ENCODE measurements around the gene RORB.

Gene RORB

DNA sequence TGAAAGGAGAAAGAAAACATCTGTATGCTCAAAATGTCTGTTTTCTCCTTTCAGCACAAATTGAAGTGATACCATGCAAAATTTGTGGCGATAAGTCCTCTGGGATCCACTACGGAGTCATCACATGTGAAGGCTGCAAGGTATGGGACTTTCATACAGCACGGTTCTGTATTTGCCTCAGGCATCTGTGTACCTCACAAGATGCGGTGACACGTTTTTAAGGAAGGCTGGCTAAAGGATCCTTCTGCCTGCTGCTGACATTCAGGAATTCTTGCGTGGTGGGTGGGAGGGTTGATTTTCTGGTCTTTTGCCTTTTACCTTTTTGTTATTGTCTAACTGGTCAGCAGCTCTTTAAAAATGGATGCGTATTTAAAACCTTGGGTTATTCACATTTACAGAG, 133.1 kb downstream of the RORB start:
- H4K8ac ChIP-seq (ENCODE audit: low read depth, low read length) = no peak overlapping the region
- no peaks in the 10 kb centered on the region for H3K4me1 ChIP-seq (ENCODE audit: control insufficient read depth in 1 of 2, insufficient read depth in 2 of 2, low read length in 2 of 2)
- no peak overlapping the region for H2AFZ ChIP-seq (ENCODE audit: insufficient read depth, low read length, poor library complexity)
- H2BK12ac ChIP-seq (ENCODE audit: low read length) = no peak overlapping the region
- H3K27me3 ChIP-seq (ENCODE audit: insufficient read depth, low read length) = no peaks in the 10 kb centered on the region
- H4K12ac ChIP-seq (ENCODE audit: low read depth, low read length) = no peak overlapping the region
- H2BK120ac ChIP-seq (ENCODE audit: insufficient read depth, low read length, poor library complexity) = no peak overlapping the region
- H3K18ac ChIP-seq (ENCODE audit: low read length) = no peak overlapping the region
- H4K91ac ChIP-seq (ENCODE audit: low read depth, low read length) = no peak overlapping the region
- no peak overlapping the region for H2BK5ac ChIP-seq (ENCODE audit: low read depth, low read length, poor library complexity)
- no peaks in the 10 kb centered on the region for H3K79me1 ChIP-seq (ENCODE audit: low read length)
- no peak overlapping the region for H3K4me3 ChIP-seq (ENCODE audit: low read depth, low read length)
- WGBS (ENCODE audit: extremely low coverage, insufficient coverage, insufficient read length) = no CpG with 5 or more reads among the region's 7 CpGs
- no peaks in the 10 kb centered on the region for H3K36me3 ChIP-seq (ENCODE audit: control insufficient read depth in 1 of 2, insufficient read depth in 2 of 2, low read length in 2 of 2)
- H3K9ac ChIP-seq (ENCODE audit: low read length) = no peak overlapping the region
- H3K9me3 ChIP-seq (ENCODE audit: insufficient read depth, low read depth, low read length) = no peaks in the 10 kb centered on the region
- H3K27ac ChIP-seq (ENCODE audit: low read depth, low read length) = no peak overlapping the region
- no peak overlapping the region for H3K4ac ChIP-seq (ENCODE audit: low read depth, low read length)
- no peak overlapping the region for H3K14ac ChIP-seq (ENCODE audit: low read length)
- H3K23ac ChIP-seq (ENCODE audit: low read length) = no peak overlapping the region
- DNase-seq = no peak
- no peaks in the 10 kb centered on the region for H3K79me2 ChIP-seq (ENCODE audit: control insufficient read depth, insufficient read depth, low read length, poor library complexity)
- H3K4me2 ChIP-seq (ENCODE audit: low read length) = no peak overlapping the region
- no peak overlapping the region for H2AK5ac ChIP-seq (ENCODE audit: low read length)

DNA sequence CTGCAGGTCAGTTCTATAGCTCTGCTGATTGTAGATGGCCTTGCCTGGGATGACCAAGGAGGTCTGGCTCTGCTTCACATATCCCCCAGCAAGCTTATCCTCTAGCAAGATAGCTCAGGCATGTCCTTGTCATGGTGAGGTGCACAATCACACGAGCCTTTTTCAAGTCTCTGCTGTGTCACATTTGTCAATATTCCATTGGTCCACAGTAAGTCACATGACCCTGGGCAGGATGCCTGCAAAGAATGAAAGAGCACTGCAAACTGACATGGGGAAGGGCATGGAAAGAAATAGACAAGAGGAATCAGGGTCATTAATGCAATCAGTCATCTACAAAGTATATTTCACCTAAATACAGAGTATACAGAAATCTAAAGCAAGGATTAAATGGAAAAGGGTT, 142.0 kb downstream of the RORB start:
- no peak overlapping the region for H2AK5ac ChIP-seq (ENCODE audit: low read length)
- DNase-seq = no peak
- no peak overlapping the region for H3K4ac ChIP-seq (ENCODE audit: low read depth, low read length)

DNA sequence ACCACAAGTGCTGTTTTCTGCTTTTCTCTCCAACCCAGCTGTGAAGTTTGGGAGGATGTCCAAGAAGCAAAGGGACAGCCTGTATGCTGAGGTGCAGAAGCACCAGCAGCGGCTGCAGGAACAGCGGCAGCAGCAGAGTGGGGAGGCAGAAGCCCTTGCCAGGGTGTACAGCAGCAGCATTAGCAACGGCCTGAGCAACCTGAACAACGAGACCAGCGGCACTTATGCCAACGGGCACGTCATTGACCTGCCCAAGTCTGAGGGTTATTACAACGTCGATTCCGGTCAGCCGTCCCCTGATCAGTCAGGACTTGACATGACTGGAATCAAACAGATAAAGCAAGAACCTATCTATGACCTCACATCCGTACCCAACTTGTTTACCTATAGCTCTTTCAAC, 145.2 kb downstream of the RORB start:
- H2BK5ac ChIP-seq (ENCODE audit: low read depth, low read length, poor library complexity) = no peak overlapping the region
- no peak overlapping the region for H4K12ac ChIP-seq (ENCODE audit: low read depth, low read length)
- no peak overlapping the region for H3K18ac ChIP-seq (ENCODE audit: low read length)
- H3K14ac ChIP-seq (ENCODE audit: low read length) = no peak overlapping the region
- H3K79me2 ChIP-seq (ENCODE audit: control insufficient read depth, insufficient read depth, low read length, poor library complexity) = no peaks in the 10 kb centered on the region
- no peaks in the 10 kb centered on the region for H3K36me3 ChIP-seq (ENCODE audit: control insufficient read depth in 1 of 2, insufficient read depth in 2 of 2, low read length in 2 of 2)
- no peaks in the 10 kb centered on the region for H3K4me1 ChIP-seq (ENCODE audit: control insufficient read depth in 1 of 2, insufficient read depth in 2 of 2, low read length in 2 of 2)
- H3K9me3 ChIP-seq (ENCODE audit: insufficient read depth, low read depth, low read length) = peaks cover 2% of the 10 kb centered on the region
- H4K91ac ChIP-seq (ENCODE audit: low read depth, low read length) = no peak overlapping the region
- no peaks in the 10 kb centered on the region for H3K79me1 ChIP-seq (ENCODE audit: low read length)
- H3K23ac ChIP-seq (ENCODE audit: low read length) = no peak overlapping the region
- no peak overlapping the region for H3K4me2 ChIP-seq (ENCODE audit: low read length)
- H4K8ac ChIP-seq (ENCODE audit: low read depth, low read length) = no peak overlapping the region
- no peak overlapping the region for H3K27ac ChIP-seq (ENCODE audit: low read depth, low read length)
- no peak overlapping the region for H2BK12ac ChIP-seq (ENCODE audit: low read length)
- DNase-seq = no peak
- H3K27me3 ChIP-seq (ENCODE audit: insufficient read depth, low read length) = no peaks in the 10 kb centered on the region
- H2AFZ ChIP-seq (ENCODE audit: insufficient read depth, low read length, poor library complexity) = no peak overlapping the region
- H3K4ac ChIP-seq (ENCODE audit: low read depth, low read length) = no peak overlapping the region
- H2BK120ac ChIP-seq (ENCODE audit: insufficient read depth, low read length, poor library complexity) = no peak overlapping the region
- no peak overlapping the region for H3K4me3 ChIP-seq (ENCODE audit: low read depth, low read length)
- H2AK5ac ChIP-seq (ENCODE audit: low read length) = no peak overlapping the region
- no CpG with 5 or more reads among the region's 12 CpGs for WGBS (ENCODE audit: extremely low coverage, insufficient coverage, insufficient read length)
- H3K9ac ChIP-seq (ENCODE audit: low read length) = no peak overlapping the region

More for the DNA sequence above, 142.0 kb downstream of the RORB start:
- no peak overlapping the region for H4K12ac ChIP-seq (ENCODE audit: low read depth, low read length)
- no peaks in the 10 kb centered on the region for H3K79me1 ChIP-seq (ENCODE audit: low read length)
- no peak overlapping the region for H2AFZ ChIP-seq (ENCODE audit: insufficient read depth, low read length, poor library complexity)
- H2BK120ac ChIP-seq (ENCODE audit: insufficient read depth, low read length, poor library complexity) = no peak overlapping the region
- H4K8ac ChIP-seq (ENCODE audit: low read depth, low read length) = no peak overlapping the region
- no CpG with 5 or more reads among the region's 1 CpG for WGBS (ENCODE audit: extremely low coverage, insufficient coverage, insufficient read length)
- no peak overlapping the region for H3K4me2 ChIP-seq (ENCODE audit: low read length)
- no peak overlapping the region for H3K23ac ChIP-seq (ENCODE audit: low read length)
- H2BK5ac ChIP-seq (ENCODE audit: low read depth, low read length, poor library complexity) = no peak overlapping the region
- H3K9ac ChIP-seq (ENCODE audit: low read length) = peak overlapping the region; percentile 61
- no peak overlapping the region for H4K91ac ChIP-seq (ENCODE audit: low read depth, low read length)
- no peaks in the 10 kb centered on the region for H3K36me3 ChIP-seq (ENCODE audit: control insufficient read depth in 1 of 2, insufficient read depth in 2 of 2, low read length in 2 of 2)
- H3K27me3 ChIP-seq (ENCODE audit: insufficient read depth, low read length) = no peaks in the 10 kb centered on the region
- no peak overlapping the region for H3K18ac ChIP-seq (ENCODE audit: low read length)
- H3K4me3 ChIP-seq (ENCODE audit: low read depth, low read length) = no peak overlapping the region
- no peak overlapping the region for H2BK12ac ChIP-seq (ENCODE audit: low read length)
- H3K14ac ChIP-seq (ENCODE audit: low read length) = no peak overlapping the region
- no peaks in the 10 kb centered on the region for H3K79me2 ChIP-seq (ENCODE audit: control insufficient read depth, insufficient read depth, low read length, poor library complexity)
- no peaks in the 10 kb centered on the region for H3K4me1 ChIP-seq (ENCODE audit: control insufficient read depth in 1 of 2, insufficient read depth in 2 of 2, low read length in 2 of 2)
- peaks cover 2% of the 10 kb centered on the region for H3K9me3 ChIP-seq (ENCODE audit: insufficient read depth, low read depth, low read length)
- no peak overlapping the region for H3K27ac ChIP-seq (ENCODE audit: low read depth, low read length)

DNA sequence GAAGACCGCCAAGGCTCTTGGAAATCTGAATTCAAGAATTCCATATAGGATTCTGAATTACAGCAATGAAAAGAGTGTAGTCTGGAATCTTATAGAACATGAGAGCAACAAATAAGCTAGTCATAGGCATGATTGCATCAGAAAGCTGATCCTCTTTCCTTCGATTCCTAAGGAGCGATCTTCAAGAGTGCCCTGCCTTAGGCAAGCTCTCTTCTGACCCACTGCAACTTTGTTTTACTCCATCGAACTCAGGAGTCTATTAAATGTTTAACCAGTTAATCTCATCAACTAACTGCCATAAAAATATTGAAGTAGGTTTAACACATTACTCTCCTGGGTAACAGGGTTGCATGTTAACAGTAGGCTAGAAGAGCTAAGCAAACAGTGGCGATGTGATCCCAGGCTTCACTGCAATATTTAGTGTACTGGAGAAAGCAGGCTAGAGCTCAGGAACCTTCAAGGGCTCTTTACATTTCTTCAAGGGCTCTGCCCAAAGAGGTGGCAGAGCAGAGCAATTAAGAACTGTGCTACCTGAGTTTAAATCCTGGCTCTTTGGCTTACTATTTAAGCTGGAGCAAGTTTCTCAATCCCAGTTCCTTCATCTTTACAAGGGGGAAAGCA, 146.3 kb downstream of the RORB start:
- Histone ChIP-seq H3K4ac (ENCODE audit: low read depth, low read length) (no peak overlapping the region), H3K18ac (ENCODE audit: low read length) (no peak overlapping the region), H2BK5ac (ENCODE audit: low read depth, low read length, poor library complexity) (no peak overlapping the region), H3K79me1 (ENCODE audit: low read length) (no peaks in the 10 kb centered on the region), H3K4me2 (ENCODE audit: low read length) (no peak overlapping the region), H3K9me3 (ENCODE audit: insufficient read depth, low read depth, low read length) (peaks cover 2% of the 10 kb centered on the region), H4K12ac (ENCODE audit: low read depth, low read length) (no peak overlapping the region), H4K91ac (ENCODE audit: low read depth, low read length) (no peak overlapping the region), H3K9ac (ENCODE audit: low read length) (no peak overlapping the region), H2BK120ac (ENCODE audit: insufficient read depth, low read length, poor library complexity) (no peak overlapping the region), H3K23ac (ENCODE audit: low read length) (no peak overlapping the region), H3K4me3 (ENCODE audit: low read depth, low read length) (no peak overlapping the region), H3K27ac (ENCODE audit: low read depth, low read length) (no peak overlapping the region), H2BK12ac (ENCODE audit: low read length) (no peak overlapping the region), H3K27me3 (ENCODE audit: insufficient read depth, low read length) (no peaks in the 10 kb centered on the region), H3K79me2 (ENCODE audit: control insufficient read depth, insufficient read depth, low read length, poor library complexity) (no peaks in the 10 kb centered on the region), H3K4me1 (ENCODE audit: control insufficient read depth in 1 of 2, insufficient read depth in 2 of 2, low read length in 2 of 2) (no peaks in the 10 kb centered on the region), H2AK5ac (ENCODE audit: low read length) (no peak overlapping the region), H3K36me3 (ENCODE audit: control insufficient read depth in 1 of 2, insufficient read depth in 2 of 2, low read length in 2 of 2) (no peaks in the 10 kb centered on the region), H3K14ac (ENCODE audit: low read length) (no peak overlapping the region), H2AFZ (ENCODE audit: insufficient read depth, low read length, poor library complexity) (no peak overlapping the region), H4K8ac (ENCODE audit: low read depth, low read length) (no peak overlapping the region)
- DNase-seq = no peak
- no CpG with 5 or more reads among the region's 5 CpGs for WGBS (ENCODE audit: extremely low coverage, insufficient coverage, insufficient read length)

Data from trophoblast cell (in vitro differentiated cells and primary cell).